ENCODE data around the gene KCNAB1. TPM values are rescaled to one million over a fixed set of nuclear protein-coding genes. Genes with fewer than 3 reads are reported as not detected.

KCNAB1 gene
- total and polyA plus RNA-seq, 10 of the 15 experiments (the other 5 are each of a cell fraction or from before 2014, with no cell fraction given), result 0.11 to 0.69 (median 0.43) TPM; not detected in 6

GRCh38 chr3:156581033-156581432, 460.7 kb downstream of the KCNAB1 start (continued):
- no peak for TF ChIP-seq ZNF217 (IDR thresholded peaks at IDR 0.05)

DNA sequence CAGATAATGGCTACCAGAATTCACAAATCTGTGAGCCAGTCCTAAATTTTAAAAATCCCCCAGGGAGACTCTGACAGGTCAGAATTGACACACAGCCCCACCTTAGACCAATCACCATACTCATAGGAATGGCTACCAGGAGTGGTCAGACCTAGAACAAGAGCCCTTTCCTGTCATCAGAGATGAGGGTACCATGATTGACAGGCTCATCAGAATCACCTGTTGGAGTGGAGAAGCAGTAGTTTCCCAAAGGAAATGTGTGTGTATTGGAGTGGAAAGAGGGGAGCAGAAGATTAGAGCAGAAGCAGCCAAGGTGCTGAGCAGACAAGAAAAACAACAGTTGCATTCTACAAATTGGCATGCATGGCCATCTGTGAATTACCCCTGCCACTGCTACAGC, 461.6 kb downstream of the KCNAB1 start:
- no peak overlapping the region for H3K27ac ChIP-seq (ENCODE audit: control insufficient read depth, insufficient read depth)
- no peaks in the 10 kb centered on the region; the same call in 1 of the 3 replicates for H3K9me3 ChIP-seq (replicated peaks; ENCODE audit: control insufficient read depth, insufficient read depth, low read length)
- in situ Hi-C loops (cut with MboI) (no loop called here), intact Hi-C loops (cut with micrococcal nuclease; ENCODE audit: unreplicated experiment) (no loop called here)
- H3K4me2 ChIP-seq (ENCODE audit: control insufficient read depth, insufficient read depth), result no peak overlapping the region
- DNase-seq (ENCODE audit: low read depth, low spot score), result no peak
- no TSS peak for BruUV-seq (replicated peaks)
- POLR2A ChIA-PET, result interaction anchor here (0.5 kb wide), 1 partner anchor 233 kb away, joined by 5 read pairs; no protein-coding TSS in a partner anchor
- SMC1A ChIA-PET (ENCODE audit: uncharacterized antibody, unreplicated experiment), result interaction anchor here (1.0 to 2.9 kb wide), 3 partner anchors 16 to 27 kb away, joined by 3 to 16 read pairs (median 5); partner anchors contain the start of gene SSR3
- H3K9ac ChIP-seq (ENCODE audit: control insufficient read depth, insufficient read depth, low read length), result no peak overlapping the region
- H3K4me3 ChIP-seq, result no peak overlapping the region
- RAD21 ChIA-PET (ENCODE audit: unreplicated experiment), result interaction anchor here (0.7 to 1.5 kb wide), 2 partner anchors 61 to 99 kb away, joined by 3 to 4 read pairs; no protein-coding TSS in a partner anchor
- H4K20me1 ChIP-seq (ENCODE audit: control insufficient read depth, insufficient read depth), result no peaks in the 10 kb centered on the region
- 0 out of 3 replicates have a peak, but pooled peaks have one; percentile 21 for ATAC-seq
- H3K4me1 ChIP-seq (ENCODE audit: control insufficient read depth, insufficient read depth, low read length), result peaks cover 25% of the 10 kb centered on the region; the same call in 1 of the 2 replicates
- no peak for TF ChIP-seq RBBP5 (conservative IDR thresholded peaks at IDR 0.05)
- TF ChIP-seq IKZF2 (IDR thresholded peaks at IDR 0.05), result no peak
- TF ChIP-seq, protein P1, sequence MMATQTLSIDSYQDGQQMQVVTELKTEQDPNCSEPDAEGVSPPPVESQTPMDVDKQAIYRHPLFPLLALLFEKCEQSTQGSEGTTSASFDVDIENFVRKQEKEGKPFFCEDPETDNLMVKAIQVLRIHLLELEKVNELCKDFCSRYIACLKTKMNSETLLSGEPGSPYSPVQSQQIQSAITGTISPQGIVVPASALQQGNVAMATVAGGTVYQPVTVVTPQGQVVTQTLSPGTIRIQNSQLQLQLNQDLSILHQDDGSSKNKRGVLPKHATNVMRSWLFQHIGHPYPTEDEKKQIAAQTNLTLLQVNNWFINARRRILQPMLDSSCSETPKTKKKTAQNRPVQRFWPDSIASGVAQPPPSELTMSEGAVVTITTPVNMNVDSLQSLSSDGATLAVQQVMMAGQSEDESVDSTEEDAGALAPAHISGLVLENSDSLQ (IDR thresholded peaks at IDR 0.05), result peak; percentile 81
- no peak for TF ChIP-seq SUPT20H (IDR thresholded peaks at IDR 0.05; ENCODE audit: borderline replicate concordance, control insufficient read depth, low read depth, low read length)
- H2AFZ ChIP-seq (ENCODE audit: control insufficient read depth, low read depth, low read length), result no peak overlapping the region
- no peaks in the 10 kb centered on the region for H3K27me3 ChIP-seq (replicated peaks in 1 of 2; ENCODE audit: control insufficient read depth in 2 of 2, insufficient read depth in 2 of 2, low read length in 1 of 2)
- H3K36me3 ChIP-seq (ENCODE audit: control insufficient read depth in 2 of 2, insufficient read depth in 2 of 2, low read length in 1 of 2), result no peaks in the 10 kb centered on the region
- FAIRE-seq, result no peak
- CTCF ChIA-PET, result interaction anchor here (0.6 to 1.0 kb wide), 4 partner anchors 26 to 118 kb away, joined by 3 to 4 read pairs (median 3); no protein-coding TSS in a partner anchor
- no peaks in the 10 kb centered on the region for H3K79me2 ChIP-seq (ENCODE audit: control insufficient read depth, insufficient read depth, low read length)
